CD4-positive, alpha-beta T cell treated with Interleukin-17A for 4 hours (primary cell): ENCODE measurements around the gene FBXL17.

Source experiments
- DNase-seq: peaks from one replicate; pipeline ENCODE4 v3.0.0-alpha.2; 2020; ENCODE audit warnings: mixed read lengths

The FBXL17 gene

DNA sequence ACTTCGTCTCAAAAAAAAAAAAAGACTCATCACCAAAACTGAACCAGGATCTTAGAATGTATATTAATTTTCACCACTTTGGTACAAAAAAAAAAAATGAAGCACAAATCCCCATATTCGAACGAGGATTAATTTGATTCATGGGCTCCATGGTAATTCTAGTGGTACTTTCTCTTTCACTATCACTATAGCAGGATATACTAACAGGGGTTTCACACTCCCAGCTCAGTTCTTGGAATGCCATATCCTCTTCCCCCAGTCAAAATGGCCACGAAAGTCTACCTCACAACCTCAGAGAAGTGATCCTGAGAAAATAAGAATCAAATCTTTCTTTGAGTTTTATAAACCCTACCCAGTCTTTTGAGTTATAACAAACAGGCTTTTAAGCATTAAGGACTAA lies 235.7 kb downstream of the FBXL17 start:
- DNase-seq, result no peak

DNA sequence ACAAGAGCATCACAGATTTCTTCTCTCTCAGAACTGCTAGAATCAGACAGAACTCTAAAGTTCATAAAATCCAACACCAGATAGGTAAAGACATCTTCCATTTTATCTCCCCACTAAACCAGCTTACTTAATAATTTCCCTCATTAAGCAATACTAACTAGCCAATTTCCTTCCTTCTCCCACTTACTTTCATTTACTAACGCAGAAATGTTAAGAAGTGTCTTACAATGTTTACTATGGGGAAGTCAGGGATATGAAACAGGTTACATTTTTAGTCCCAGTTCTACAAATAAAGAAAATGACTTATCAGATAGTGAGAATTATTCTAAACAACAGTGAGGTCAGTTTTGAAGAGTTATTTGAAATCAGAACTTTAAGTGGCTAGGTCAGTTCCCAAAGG lies 236.5 kb downstream of the FBXL17 start:
- DNase-seq, result no peak

DNA sequence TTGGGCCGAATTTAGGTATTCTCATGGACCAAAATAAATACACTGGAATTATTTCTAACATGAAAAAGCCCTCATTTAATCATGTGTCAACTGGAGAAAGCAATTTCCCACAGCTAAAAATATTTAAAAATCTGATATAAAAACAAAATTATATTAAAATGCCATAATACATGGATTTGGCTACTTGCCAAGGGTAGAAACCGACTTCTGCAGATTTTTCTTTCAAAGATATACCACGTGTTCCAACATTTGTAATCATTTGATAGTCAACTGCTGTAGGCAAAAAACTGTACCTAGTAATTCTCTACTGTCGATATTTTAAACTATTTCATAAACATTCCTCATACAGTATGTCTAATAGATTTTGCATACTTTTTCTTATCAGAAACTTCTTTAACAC lies 237.6 kb downstream of the FBXL17 start:
- DNase-seq, result no peak

DNA sequence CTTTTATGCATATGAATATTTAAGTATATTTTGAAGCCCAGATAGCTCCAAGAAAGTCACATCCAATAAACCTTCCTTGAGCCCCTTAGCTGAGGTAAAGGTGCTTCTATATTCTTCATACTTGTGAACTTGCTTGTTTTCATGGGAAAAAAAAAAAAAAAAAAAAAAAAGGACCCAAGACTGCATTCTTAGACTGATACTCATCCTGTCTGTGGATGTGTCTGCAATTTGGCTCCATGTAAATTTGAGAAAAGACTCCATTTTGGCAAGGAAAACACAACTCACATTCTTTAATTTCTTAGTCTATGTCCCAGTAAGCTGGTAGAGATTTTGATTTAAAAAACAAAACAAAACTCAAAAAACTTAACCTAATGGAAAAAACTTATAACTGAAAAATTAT lies 238.3 kb downstream of the FBXL17 start:
- no peak for DNase-seq

DNA sequence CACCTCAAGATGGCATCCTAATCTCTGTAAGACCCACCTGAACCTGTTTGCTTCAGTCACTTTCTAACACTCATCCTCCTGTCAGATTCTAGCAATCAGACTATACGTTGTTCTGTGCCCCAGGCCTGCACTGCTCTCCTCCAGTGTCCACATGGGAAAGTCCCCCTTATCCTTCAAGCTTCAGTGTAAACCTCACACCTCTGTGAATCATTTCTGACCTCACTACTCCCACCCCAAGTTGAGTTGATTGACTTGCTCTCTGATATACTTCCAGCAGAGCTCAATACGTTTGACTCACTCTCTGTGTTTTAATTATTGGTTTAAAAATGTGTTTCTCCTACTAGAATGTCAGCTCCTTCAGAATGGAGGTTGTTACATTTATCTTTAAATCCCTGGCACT lies 240.2 kb downstream of the FBXL17 start:
- DNase-seq, result no peak

DNA sequence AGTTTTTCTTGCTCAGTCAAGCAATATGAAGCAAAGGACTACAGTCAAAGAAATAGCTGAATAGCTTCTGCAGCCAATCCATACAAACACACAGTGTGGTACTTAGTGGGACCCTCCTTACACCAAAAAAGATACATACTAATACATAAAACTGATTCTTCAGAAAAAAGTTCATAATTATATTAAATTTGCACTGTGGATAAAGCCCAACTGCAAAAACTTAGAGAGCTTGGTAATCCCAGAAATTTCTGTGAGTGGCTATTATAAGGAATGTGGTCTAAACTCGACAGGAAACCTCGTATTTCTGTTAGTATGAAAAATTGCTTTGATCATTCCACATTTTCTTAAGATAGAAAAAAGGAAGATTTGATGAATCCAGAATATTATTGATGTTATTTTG lies 245.4 kb downstream of the FBXL17 start:
- no peak for DNase-seq

DNA sequence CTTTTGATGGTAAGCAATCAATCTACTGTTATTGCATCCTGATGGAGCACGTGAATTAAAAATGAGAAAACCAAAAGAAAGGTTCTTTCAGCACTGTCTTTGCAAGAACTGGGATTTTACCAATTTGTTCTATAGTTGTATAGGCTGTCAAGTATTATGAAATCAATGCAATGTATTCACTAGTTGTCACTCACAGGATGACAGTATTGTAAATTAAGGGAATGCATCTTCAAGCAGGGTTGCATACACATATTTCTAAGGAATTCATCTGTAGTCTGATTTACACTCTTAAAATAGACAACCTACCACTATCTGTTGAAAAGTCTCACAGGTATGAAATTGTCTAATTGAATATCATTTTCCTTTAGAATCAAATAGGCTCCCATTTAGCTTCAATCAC lies 252.8 kb downstream of the FBXL17 start:
- DNase-seq, result no peak

DNA sequence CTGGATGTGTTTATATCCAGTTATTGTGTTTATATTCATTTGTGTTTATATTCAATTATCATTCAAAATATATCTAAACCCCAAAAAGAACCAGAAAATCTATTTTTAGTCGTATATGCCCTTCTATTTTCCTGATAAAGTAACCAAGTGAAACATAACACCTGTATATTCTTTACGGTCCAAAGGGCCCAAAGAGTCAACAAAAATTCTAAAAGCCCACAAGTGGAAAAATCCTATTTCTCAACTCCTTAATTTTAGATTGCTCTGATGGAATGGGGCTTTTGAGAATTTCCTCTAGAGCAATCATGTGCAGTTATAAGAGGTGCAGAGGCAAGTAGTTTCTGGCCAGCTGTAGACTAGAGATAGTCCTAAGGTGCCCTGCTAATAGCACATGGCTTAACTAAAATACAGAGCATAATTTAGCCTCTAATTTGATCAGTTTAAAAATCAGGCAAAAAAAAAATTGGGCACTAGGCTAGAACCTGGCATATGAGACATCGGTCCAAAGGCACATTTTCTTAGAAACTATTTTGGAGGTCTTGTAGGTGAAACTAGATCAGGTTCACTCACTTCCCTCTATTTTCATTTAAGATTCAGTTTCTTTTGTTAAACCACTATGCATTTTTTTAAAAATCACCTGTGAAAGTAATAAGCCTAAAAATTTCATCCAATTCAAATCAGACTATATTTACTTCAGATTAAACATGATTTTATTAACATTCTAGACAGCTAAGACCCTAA lies 256.0 kb downstream of the FBXL17 start:
- DNase-seq, result no peak

DNA sequence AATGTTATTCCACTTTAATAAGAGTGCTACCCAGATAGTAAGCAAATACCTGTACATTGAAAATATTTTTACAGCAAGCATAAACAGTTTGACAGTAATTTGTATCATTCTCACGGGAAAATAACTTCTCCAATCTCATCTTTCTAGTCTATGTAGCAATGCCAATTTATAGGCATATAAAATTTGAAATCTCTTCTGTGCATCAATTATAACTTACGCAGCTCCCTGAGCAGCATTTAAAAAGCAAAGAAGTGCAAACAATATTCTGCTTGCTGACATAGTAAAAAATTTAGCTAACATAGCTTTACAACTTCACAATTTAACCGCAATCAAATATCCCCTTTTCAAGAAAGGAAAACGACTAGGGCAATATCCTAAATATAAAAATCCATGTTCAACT lies 257.3 kb downstream of the FBXL17 start:
- no peak for DNase-seq

DNA sequence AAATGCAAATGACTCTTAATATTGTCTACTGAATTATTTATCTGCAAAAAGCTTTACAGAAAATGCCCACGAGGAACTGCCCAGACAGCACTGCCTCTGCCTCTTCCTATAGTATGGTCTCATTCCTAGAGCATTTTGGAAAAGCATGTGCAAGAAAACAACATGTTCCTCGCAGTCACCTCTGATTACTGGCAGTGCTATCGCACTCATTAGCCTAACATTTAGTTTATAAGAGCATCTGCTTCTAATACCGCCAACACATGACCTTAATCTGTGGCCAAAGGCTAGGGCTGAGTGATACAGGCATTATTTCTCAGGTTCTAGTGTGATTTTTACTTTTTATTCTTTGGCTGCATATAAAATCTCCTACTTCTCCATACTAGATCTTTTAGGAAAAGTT lies 259.2 kb downstream of the FBXL17 start:
- DNase-seq, result no peak

DNA sequence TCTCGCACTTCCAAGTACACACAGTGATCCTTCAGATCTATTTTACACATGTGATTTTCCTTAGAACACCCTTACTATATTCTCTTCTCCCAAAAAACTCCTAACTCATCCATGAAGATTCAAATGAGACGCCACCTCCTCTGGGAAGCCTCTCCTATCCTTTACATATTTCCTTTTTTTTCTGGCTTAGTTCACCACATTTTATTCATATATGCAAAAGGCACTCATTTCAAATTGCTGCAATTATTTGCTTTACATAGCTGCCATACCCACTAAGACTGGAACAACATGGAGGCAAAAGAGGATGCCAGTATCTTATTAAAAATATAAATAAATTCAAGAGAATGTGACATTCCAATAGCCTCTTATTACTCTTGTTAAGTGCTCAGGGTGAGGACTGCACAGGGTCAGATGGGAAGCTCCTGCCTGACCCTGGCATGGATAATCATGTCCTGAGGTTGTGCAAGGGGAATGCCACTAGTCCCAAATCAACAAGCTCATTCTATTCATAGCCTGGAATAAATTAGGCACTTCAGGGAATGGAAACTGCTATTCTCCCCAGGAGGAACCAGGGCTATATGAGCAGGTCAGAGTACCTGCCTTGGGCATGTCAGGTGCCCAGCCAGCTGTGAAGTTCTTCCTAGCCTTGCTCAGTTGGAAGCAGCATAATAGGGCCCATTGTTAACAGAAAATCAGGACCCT lies 262.9 kb downstream of the FBXL17 start:
- no peak for DNase-seq

DNA sequence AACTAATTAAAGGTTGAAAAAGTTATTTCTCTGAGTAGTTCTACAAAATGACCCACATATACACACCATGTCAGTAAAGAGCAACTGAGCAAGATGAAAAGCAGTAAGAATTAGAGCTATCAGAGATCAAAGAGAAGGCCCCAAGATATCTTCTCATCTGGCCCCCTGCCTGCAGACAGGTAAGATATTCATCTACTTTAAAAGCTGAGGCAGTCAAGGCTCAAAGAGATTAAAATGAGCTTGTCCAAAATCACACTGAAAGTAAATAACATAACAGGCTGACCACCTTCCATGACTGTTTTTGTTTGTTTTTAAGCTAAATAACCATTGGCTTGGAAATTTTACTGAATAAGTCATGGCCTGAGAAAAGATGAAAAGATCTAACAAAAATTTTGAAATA lies 266.2 kb downstream of the FBXL17 start:
- no peak for DNase-seq

DNA sequence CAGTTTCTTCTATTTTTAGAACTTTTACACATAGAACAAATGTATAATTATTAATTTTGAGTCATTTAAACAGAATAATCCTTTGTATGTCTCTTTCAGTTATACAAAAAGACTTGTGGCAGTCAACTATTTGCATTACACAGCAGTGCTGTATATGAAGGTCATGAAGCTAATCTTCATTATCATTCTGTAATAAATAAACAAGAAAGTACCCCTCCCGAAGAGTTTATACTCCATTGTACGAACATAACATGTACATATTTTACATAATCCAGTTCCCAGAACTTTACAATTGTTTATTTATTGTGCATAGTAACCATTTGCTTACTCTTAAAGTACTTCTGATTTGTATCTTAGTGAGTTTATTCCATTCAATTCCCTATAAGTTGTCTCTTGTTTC lies 267.9 kb downstream of the FBXL17 start:
- DNase-seq, result no peak

DNA sequence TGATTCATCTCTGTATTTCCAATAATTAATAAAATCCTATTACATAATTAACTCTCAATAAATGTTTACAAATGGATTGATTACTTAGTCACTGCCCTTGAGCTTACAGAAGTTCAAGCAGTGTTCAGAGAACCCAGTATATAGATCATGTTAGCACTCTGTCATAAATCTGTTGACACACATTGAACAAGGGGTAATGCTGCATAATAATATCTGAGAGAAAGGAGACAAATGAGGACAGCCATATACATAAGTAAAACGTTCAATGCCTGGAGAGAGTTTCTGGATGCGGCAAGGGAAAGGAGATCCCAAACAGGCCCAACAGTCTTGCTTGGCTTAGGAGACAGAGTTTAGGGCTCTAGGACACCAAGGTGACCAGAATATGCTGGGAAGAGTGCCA lies 270.2 kb downstream of the FBXL17 start:
- DNase-seq, result no peak

DNA sequence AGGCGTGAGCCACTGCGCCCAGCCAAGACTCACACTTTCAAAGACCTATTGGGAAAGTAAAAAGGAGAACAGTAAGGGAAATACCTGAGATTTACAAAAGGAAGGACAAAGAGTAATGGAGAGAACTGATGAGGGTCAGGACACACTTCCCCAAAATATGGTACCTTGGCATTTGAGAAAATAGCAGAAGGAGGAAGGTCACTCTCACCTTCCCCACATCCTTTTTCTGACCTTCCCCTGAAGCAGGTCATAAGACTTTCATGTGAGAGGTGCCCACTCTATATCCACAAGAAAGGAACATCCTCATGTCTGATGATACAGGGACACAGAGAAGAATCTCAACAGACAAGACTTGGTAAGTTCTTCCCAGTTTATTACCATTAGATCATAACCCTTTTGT lies 272.8 kb downstream of the FBXL17 start:
- no peak for DNase-seq

DNA sequence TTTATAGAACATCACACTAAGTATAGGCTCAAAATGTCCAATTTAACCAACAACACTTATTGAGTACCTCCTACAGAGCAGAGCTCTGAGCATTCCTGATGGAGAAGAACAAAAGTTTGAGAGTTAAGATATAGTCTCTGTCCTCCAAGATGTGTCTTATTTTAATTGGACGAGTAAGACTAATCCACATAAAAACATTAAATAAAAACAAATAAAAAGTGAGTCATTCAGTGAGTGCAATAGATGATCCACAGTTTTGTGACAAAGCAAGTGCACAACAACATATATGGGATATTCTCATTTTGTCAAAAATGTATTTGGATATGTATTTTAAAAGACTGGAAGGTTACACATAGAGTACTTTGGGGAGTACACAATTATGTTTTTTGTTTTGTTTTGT lies 277.4 kb downstream of the FBXL17 start:
- DNase-seq, result no peak

DNA sequence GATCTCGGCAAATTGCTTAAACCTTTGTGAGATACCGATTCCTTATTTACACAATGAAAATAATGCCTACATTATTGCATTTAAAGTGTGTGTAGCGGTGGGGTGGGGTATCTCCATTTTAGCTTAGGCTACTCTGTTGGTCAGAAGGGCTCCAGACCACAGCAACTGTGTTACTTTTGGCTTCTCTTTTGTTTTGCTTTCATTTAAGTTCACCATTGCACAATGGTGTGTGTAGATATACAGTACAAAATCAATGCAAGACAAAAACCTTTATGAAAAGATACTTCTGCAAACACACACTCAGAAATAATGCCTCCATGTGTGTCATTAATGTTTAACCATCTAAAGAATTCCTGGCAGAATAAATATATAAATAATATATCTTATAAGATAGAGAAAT lies 279.4 kb downstream of the FBXL17 start:
- no peak for DNase-seq

DNA sequence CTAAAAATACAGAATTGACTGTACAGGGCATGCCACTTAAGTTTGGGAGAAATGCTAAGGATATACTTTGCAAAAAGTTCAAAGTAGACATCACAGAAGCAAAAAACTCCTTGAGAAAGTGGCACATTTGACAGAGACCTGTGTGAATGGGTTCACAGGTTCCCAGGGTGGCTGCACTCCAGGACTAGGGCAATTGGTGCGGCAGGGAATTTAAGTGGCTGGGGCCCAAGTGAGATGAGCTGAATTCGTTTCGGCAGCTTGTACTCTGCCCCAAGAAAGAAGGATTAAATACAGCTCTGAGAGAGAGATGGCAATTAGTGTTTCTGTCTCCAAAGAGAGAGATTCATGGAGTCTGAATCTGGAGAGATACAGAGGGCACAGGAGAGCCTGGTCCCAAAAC lies 280.1 kb downstream of the FBXL17 start:
- DNase-seq, result no peak

DNA sequence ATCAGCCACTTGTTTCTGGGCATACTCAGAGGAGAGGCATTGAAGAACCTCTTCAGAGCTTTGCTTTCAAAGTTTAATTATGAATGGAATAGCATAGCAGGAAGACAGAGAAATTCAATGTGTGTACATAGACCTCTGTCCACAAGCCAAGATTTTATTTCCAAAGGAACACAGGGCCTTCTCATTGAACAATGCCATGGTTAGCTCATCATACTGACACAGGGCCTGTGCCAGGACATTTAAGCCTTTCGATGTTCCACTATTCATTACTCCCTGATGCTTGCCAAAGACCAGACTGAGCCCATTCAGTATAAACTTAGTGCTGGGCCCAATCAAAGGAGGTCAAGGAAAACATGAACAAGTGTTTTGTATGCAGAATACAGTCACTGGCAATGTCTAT lies 280.8 kb downstream of the FBXL17 start:
- DNase-seq, result no peak

DNA sequence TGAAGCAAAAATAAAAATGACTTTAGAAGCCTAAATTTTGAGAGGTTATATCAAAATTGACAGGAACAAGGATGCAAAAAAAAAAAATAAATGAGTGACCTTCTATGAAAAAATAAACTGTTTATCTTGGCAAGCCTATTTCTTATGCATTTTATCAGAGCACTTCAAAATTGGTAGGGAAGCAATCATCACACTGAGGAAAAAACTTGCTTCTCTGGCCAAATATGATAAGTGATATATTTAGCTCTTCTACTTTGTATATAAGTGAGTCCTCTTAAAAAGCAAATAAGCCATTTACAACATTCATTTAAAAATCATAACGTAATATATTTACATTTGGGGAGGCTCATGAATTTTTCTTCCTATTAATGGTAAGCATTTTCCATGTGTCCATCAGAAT lies 287.1 kb downstream of the FBXL17 start:
- DNase-seq, result no peak

DNA sequence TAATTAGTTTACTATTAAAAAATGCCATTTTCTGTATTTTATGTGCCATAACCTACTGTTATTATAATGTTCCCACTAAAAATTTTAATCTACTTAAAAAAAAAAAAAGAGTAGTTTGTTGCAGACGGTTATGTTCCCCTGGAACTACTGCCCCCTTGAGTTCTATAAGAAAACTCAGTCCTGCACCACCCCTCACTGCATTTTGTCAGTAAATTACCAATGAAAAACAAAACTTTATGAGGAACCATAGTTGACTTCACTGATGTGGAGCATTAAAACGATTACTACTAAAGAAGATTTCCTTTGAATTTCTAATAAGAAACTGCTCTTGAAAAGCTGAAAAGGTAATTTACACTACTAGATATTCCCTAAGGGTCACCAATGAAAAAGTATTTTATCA lies 288.7 kb downstream of the FBXL17 start:
- no peak for DNase-seq

DNA sequence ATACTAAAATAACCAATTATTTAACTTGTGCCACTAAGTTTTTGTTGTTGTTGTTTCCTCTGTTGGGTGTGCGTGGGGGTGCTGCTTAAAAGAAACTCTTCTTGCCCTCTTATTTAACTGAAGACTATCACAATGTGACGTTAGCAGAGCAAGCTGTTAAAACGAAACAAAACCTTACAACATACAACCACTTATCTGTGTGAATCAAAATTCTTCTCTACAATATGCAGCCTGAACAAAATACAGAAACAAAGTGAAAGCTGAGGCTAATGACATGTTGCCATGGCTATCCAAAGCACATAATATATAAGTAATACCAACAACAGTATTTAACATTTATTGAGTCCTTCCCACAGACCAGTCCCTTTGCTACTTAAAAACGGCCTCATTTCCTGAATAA lies 291.0 kb downstream of the FBXL17 start:
- no peak for DNase-seq

DNA sequence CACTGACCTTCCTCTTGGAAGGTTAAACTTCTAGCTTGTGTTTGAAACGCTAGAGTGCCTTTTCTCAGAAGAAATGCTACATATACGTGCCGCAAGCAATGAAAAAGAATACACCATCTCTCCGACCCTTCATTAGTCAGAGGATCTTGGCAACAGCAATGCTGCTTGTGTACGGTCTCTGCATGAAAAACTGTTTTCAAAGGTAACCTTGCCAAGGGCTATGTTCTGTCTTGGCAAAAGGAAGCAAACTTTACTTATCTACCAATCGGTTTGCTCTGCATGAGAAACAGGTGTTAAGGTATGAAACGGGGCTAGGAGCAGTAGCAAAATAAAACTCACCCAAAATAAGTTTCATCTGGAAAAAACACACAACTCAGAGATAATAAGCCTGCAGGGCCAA lies 297.8 kb downstream of the FBXL17 start:
- DNase-seq, result no peak

DNA sequence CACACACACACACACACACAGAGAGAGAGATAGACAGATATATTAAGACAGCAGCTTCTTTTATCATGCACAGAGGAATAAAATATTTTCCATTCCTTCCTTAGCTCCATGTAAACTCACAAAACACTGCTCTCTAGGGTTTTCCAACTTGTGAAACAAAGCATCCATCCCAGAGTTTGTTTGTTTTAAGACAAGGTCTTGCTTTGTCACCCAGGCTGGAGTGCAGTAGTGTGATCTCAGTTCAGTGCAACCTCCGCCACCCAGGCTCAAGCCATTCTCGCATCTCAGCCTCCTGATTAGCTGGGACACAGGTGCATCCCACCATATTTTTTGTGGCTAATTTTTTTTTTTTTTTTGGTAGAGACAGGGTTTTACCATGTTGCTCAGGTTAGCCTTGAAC lies 298.7 kb downstream of the FBXL17 start:
- no peak for DNase-seq

DNA sequence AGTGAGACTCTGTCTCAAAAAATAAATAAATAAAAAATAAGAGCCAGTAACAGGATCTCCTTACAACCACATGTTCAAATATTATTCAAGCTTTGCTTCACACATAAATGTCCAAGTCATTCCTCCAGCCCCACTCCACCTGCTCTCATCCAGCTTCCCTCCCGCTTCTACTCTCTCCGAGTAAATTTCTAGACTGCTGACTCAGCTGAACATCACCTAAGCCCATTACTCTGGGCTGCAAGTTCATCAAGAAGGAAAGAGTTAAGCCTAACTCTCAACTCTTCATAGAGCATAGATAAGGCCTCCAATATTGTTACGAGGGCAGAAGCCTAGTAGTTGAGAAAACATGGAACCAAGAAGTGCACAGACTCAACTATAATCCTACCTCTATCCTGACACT lies 300.2 kb downstream of the FBXL17 start:
- no peak for DNase-seq
